Osteoblast (primary cell): ENCODE data around the gene ARRDC4. TPM values are rescaled to one million over a fixed set of nuclear protein-coding genes. Genes with fewer than 3 reads are reported as not detected.

Source experiments
- DNase-seq: peaks from one replicate; pipeline ENCODE4 v3.0.0; 2011; ENCODE audit warnings: low spot score, mixed read lengths; ENCODE audit not compliant: insufficient read length; ENCODE audit errors: missing footprints
- H2AFZ ChIP-seq: 2 replicates; pipeline ENCODE4 v1.6.0; 2011; ENCODE audit warnings: mild to moderate bottlenecking, low read length
- H3K27ac ChIP-seq: 2 replicates; pipeline ENCODE4 v1.5.1; 2011; ENCODE audit warnings: mild to moderate bottlenecking, low read depth, low read length, moderate library complexity
- H3K27me3 ChIP-seq: 2 replicates; pipeline ENCODE4 v1.6.0; 2012; ENCODE audit warnings: mild to moderate bottlenecking, control low read depth, inconsistent platforms, low read length, moderate library complexity; ENCODE audit not compliant: insufficient read depth
- H3K36me3 ChIP-seq: 2 replicates; pipeline ENCODE4 v1.5.1; 2011; ENCODE audit warnings: mild to moderate bottlenecking, low read length, control low read depth, moderate library complexity; ENCODE audit not compliant: insufficient read depth
- H3K4me1 ChIP-seq: 2 replicates; pipeline ENCODE4 v1.5.1; 2011; ENCODE audit warnings: mild to moderate bottlenecking, low read length, control low read depth, moderate library complexity; ENCODE audit not compliant: insufficient read depth
- H3K4me2 ChIP-seq: 2 replicates; pipeline ENCODE4 v1.6.0; 2011; ENCODE audit warnings: mild to moderate bottlenecking, low read length; ENCODE audit not compliant: insufficient read depth
- H3K4me3 ChIP-seq: fragments of 200-600 bp; sonication (generic); 3 replicates; pipeline ENCODE4 v1.5.1; 2012; ENCODE audit warnings: mild to moderate bottlenecking, low read length, inconsistent platforms; ENCODE audit not compliant: insufficient read depth
- H3K79me2 ChIP-seq: 2 replicates; pipeline ENCODE4 v1.6.0; 2012; ENCODE audit warnings: mild to moderate bottlenecking, low read length, control low read depth, inconsistent platforms; ENCODE audit not compliant: insufficient read depth
- H3K9me3 ChIP-seq: 2 replicates; pipeline ENCODE4 v1.5.1; 2011; ENCODE audit warnings: low read depth, low read length, control low read depth
- H4K20me1 ChIP-seq: 2 replicates; pipeline ENCODE4 v1.6.0; 2012; ENCODE audit warnings: mild to moderate bottlenecking, low read length, control low read depth; ENCODE audit not compliant: insufficient read depth
- total RNA-seq: library from RNA; depleted of rRNA; stranded (reverse); fragments of >200 nt; gene quantifications from 2 replicates; pipeline ENCODE4 v1.2.3, GENCODE V29; 2012
- TF ChIP-seq, protein P1 (sequence below): IDR thresholded peaks from 2 replicates; pipeline ENCODE4 v1.5.1; 2011; ENCODE audit warnings: mild to moderate bottlenecking, low read depth, low read length, moderate library complexity; ENCODE audit errors: extremely low read depth

The ARRDC4 gene
- total RNA-seq, 1 donor = 17.0 TPM

DNA sequence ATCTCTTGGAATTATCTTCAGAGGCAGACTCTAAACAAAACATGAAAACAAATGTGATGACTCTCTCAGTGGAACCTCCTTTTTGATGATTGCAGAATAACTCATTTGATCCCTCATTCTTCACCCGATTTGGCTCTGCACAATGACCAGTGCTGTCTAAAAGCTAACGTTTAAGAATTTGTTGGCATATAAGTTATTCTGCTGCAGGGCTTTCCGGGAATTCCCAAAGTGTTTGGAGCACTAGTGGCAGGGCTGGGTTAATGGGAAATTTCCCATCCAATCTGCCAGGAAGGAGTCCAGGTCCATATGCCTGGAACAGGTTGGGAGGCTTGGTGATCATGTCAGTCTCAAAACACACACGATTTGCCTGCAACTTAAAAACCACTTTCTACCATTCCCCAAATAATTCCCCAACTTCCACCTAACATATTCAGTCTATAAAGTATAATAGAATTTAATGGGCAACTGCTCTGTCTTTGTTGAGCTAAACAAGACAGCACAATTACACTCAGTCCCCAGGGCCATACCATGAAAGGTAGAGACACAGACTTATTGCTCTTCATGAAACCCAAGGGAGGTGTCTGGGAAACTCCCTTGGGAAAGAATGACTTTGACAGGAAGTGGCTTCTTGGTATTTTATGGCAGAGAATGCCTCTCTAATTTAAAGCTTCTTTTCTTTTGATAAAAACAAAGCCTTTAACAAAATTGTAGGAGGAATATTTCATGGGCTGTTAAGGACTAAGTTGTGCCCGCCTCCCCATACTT, 38.0 kb downstream of the ARRDC4 start:
- Histone ChIP-seq H3K36me3 (no peaks in the 10 kb centered on the region), H3K27me3 (no peaks in the 10 kb centered on the region), H3K4me1 (no peaks in the 10 kb centered on the region), H3K27ac (no peak overlapping the region), H2AFZ (no peak overlapping the region), H3K9me3 (no peaks in the 10 kb centered on the region), H3K4me2 (no peak overlapping the region), H4K20me1 (no peaks in the 10 kb centered on the region), H3K4me3 (no peak overlapping the region), H3K79me2 (no peaks in the 10 kb centered on the region)
- TF ChIP-seq, protein P1, sequence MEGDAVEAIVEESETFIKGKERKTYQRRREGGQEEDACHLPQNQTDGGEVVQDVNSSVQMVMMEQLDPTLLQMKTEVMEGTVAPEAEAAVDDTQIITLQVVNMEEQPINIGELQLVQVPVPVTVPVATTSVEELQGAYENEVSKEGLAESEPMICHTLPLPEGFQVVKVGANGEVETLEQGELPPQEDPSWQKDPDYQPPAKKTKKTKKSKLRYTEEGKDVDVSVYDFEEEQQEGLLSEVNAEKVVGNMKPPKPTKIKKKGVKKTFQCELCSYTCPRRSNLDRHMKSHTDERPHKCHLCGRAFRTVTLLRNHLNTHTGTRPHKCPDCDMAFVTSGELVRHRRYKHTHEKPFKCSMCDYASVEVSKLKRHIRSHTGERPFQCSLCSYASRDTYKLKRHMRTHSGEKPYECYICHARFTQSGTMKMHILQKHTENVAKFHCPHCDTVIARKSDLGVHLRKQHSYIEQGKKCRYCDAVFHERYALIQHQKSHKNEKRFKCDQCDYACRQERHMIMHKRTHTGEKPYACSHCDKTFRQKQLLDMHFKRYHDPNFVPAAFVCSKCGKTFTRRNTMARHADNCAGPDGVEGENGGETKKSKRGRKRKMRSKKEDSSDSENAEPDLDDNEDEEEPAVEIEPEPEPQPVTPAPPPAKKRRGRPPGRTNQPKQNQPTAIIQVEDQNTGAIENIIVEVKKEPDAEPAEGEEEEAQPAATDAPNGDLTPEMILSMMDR = no peak
- DNase-seq = no peak

GRCh38 chr15:98000249-98001203, 40.0 kb downstream of the ARRDC4 start:
- H3K4me3 ChIP-seq = no peak overlapping the region
- H3K79me2 ChIP-seq = no peaks in the 10 kb centered on the region
- no peaks in the 10 kb centered on the region for H3K36me3 ChIP-seq
- no peak overlapping the region for H2AFZ ChIP-seq
- no peaks in the 10 kb centered on the region for H4K20me1 ChIP-seq
- H3K4me1 ChIP-seq = no peaks in the 10 kb centered on the region
- no peak overlapping the region for H3K4me2 ChIP-seq
- DNase-seq = no peak
- no peak overlapping the region for H3K27ac ChIP-seq
- H3K27me3 ChIP-seq = no peaks in the 10 kb centered on the region
- no peaks in the 10 kb centered on the region for H3K9me3 ChIP-seq
- TF ChIP-seq, protein P1 = no peak

DNA sequence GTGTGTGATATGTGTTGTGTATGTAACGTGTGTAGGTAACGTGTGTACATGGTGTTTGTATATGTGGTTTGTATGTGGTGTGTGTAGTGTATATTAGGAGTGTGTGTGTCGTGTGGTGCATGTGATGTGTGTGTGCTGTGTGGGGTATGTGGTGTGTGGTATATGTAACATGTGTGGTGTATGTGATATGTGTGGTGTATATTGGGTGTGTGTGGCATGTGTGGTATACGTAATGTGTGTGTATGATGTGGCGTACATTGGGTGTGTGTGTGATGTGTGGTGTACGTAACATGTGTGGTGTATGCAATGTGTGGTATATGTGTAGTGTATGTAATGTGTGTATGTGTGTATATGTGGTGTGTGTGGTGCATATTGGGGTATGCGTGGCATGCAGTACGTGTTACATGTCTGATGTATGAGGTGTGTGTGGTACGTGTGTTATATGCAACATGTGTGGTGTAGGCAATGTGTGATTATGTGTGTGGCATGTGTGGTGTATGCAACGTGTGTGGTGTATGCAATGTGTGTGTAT, 41.2 kb downstream of the ARRDC4 start:
- no peaks in the 10 kb centered on the region for H3K9me3 ChIP-seq
- no peaks in the 10 kb centered on the region for H3K27me3 ChIP-seq
- H3K36me3 ChIP-seq = no peaks in the 10 kb centered on the region
- no peak overlapping the region for H3K4me3 ChIP-seq
- H2AFZ ChIP-seq = no peak overlapping the region
- H3K4me1 ChIP-seq = no peaks in the 10 kb centered on the region
- H4K20me1 ChIP-seq = no peaks in the 10 kb centered on the region
- no peak for DNase-seq
- TF ChIP-seq, protein P1 = no peak
- H3K27ac ChIP-seq = no peak overlapping the region
- H3K4me2 ChIP-seq = no peak overlapping the region
- no peaks in the 10 kb centered on the region for H3K79me2 ChIP-seq
